GM12892 (cell line): ENCODE measurements around the gene TMEM255B.

ENCODE experiments used
- POLR2A ChIP-seq: IDR thresholded peaks from 2 replicates; pipeline ENCODE4 v1.6.1; 2011; ENCODE audit warnings: low read depth, low read length, control low read depth
- POLR2AphosphoS5 ChIP-seq: IDR thresholded peaks from 2 replicates; pipeline ENCODE4 v1.6.1; 2011; ENCODE audit warnings: low read depth, low read length, control low read depth

- TF ChIP-seq POLR2AphosphoS5 (no peak), POLR2A (no peak)
These were observed 22.7 kb upstream of the TMEM255B start for GRCh38 chr13:113736258-113736731.
